HepG2 (cell line): ENCODE data around the gene EFL1. TPM values are rescaled to one million over a fixed set of nuclear protein-coding genes. Genes with fewer than 3 reads are reported as not detected.
"Not testable (repeated sequence)": the region's sequence is repeated elsewhere in the genome, so short reads cannot be mapped to it uniquely, and the experiment has no call there.

Source experiments
- ATAC-seq: fragments of 200-7000 bp; cut with Tn5 transposase; 3 replicates; pipeline ENCODE4 v1.9.1; 2020; ENCODE audit warnings: mild to moderate bottlenecking, moderate library complexity
- BruUV-seq: library from RNA; stranded (reverse); fragments of 400-500 nt; replicated peaks from 2 replicates; lab custom pipeline; 2021; lab: Mats Ljungman, UMichigan
- CTCF ChIA-PET: fragments of 300-600 bp; formaldehyde crosslinking; extraction: SDS; loops from one replicate; lab custom pipeline; 2021; ENCODE audit warnings: low total read pairs, inconsistent platforms, low intra/inter-chr PET ratio; lab: Yijun Ruan, JAX
- POLR2A ChIA-PET: fragments of 350-600 bp; sonication (Branson Sonifier 250); formaldehyde crosslinking; loops from one replicate; lab custom pipeline; 2020; ENCODE audit warnings: antibody characterized with exemption, inconsistent platforms; lab: Yijun Ruan, JAX
- DNase-seq: peaks from one replicate; pipeline ENCODE4 v3.0.0-alpha.2; 2015; ENCODE audit warnings: low spot score
- FAIRE-seq: peaks from 3 replicates; lab custom pipeline; 2011; peaks lifted over from hg19 to GRCh38; lab: Jason Lieb, UNC
- H2AFZ ChIP-seq: one replicate; pipeline ENCODE4 v1.6.1; 2011; ENCODE audit warnings: low read length, inconsistent platforms
- H3K27ac ChIP-seq: fragments of 300-600 bp; 3 replicates; pipeline ENCODE4 v1.8.0; 2011; ENCODE audit warnings: mixed run types, mild to moderate bottlenecking, mixed read lengths, low read length, inconsistent platforms; ENCODE audit not compliant: insufficient read depth; ENCODE audit errors: extremely low read length
- H3K27me3 ChIP-seq, 2 experiments: fragments of 200-600 bp in 1 of 2; 2 replicates in 1 of 2; 3 replicates in 1 of 2; pipeline versions ENCODE4 v1.6.0 to v1.8.0; 2011; ENCODE audit warnings: low read length in 2 of 2, mild to moderate bottlenecking in 2 of 2, moderate library complexity in 2 of 2, inconsistent platforms in 1 of 2; ENCODE audit not compliant: insufficient read depth in 2 of 2, control insufficient read depth in 1 of 2
- H3K36me3 ChIP-seq, 2 experiments: fragments of 200-600 bp in 1 of 2; replicated peaks in 1 of 2; 2 replicates in 1 of 2; 3 replicates in 1 of 2; pipeline versions ENCODE4 v1.5.1 to v1.8.0; 2011; ENCODE audit warnings: low read length in 2 of 2, inconsistent platforms in 1 of 2; ENCODE audit not compliant: insufficient read depth in 2 of 2, control insufficient read depth in 1 of 2
- H3K4me1 ChIP-seq: 2 replicates; pipeline ENCODE4 v1.5.1; 2012; ENCODE audit warnings: low read length, inconsistent platforms; ENCODE audit not compliant: insufficient read depth
- H3K4me2 ChIP-seq: 2 replicates; pipeline ENCODE4 v1.6.0; 2011; ENCODE audit warnings: low read depth, low read length, inconsistent platforms
- H3K4me3 ChIP-seq, 3 experiments: fragments of 200-600 bp in 1 of 3; sonication (generic), shearing (Covaris generic) in 1 of 3; replicated peaks in 1 of 3; 2 replicates each; pipeline ENCODE4 v1.5.1; 2011 to 2016; ENCODE audit warnings: low read length in 3 of 3, inconsistent platforms in 2 of 3, low read depth in 2 of 3, mild to moderate bottlenecking in 2 of 3, control low read depth in 1 of 3, mixed read lengths in 1 of 3; ENCODE audit not compliant: insufficient read depth in 1 of 3
- H3K79me2 ChIP-seq: one replicate; pipeline ENCODE4 v1.6.1; 2011; ENCODE audit warnings: low read length, inconsistent platforms; ENCODE audit not compliant: insufficient read depth
- H3K9ac ChIP-seq: 2 replicates; pipeline ENCODE4 v1.6.0; 2011; ENCODE audit warnings: mild to moderate bottlenecking, low read depth, low read length, inconsistent platforms; ENCODE audit not compliant: insufficient read depth
- H3K9me3 ChIP-seq: 2 replicates; pipeline ENCODE4 v1.5.1; 2012; ENCODE audit warnings: mild to moderate bottlenecking, low read length
- H4K20me1 ChIP-seq: 2 replicates; pipeline ENCODE4 v1.6.0; 2011; ENCODE audit warnings: inconsistent platforms, mild to moderate bottlenecking, low read length, moderate library complexity; ENCODE audit not compliant: insufficient read depth
- CCDC6 ChIP-seq: sonication (generic); formaldehyde crosslinking; IDR thresholded peaks from 2 replicates; pipeline ENCODE4 v1.8.1; 2022; ENCODE audit warnings: mild to moderate bottlenecking, missing genetic modification reagents, moderate library complexity
- JUNB ChIP-seq: sonication (generic); formaldehyde crosslinking; IDR thresholded peaks from 2 replicates; pipeline ENCODE4 v1.8.0; 2022; ENCODE audit warnings: missing genetic modification reagents, mild to moderate bottlenecking, borderline replicate concordance
- KDM2A ChIP-seq: sonication (generic); formaldehyde crosslinking; IDR thresholded peaks from 2 replicates; pipeline ENCODE4 v1.4.0; 2020; ENCODE audit warnings: low read depth, missing genetic modification reagents, borderline replicate concordance
- MTF2 ChIP-seq: sonication (generic); formaldehyde crosslinking; IDR thresholded peaks from 2 replicates; pipeline ENCODE4 v1.5.0; 2020; ENCODE audit warnings: missing genetic modification reagents, borderline replicate concordance
- PRPF4 ChIP-seq: fragments of 200-400 bp; formaldehyde crosslinking; IDR thresholded peaks from 2 replicates; pipeline ENCODE4 v1.6.1; 2016; ENCODE audit warnings: low read length, low read depth; ENCODE audit not compliant: poor library complexity, severe bottlenecking
- U2AF1 ChIP-seq: fragments of 200-400 bp; formaldehyde crosslinking; optimal IDR thresholded peaks from 2 replicates; pipeline ENCODE3; 2017; ENCODE audit warnings: mild to moderate bottlenecking, low read depth, low read length
- ZFP37 ChIP-seq: sonication (generic); formaldehyde crosslinking; IDR thresholded peaks from 2 replicates; pipeline ENCODE4 v1.4.0; 2020; ENCODE audit warnings: missing genetic modification reagents, borderline replicate concordance
- ZNF761 ChIP-seq: sonication (generic); formaldehyde crosslinking; conservative IDR thresholded peaks from 2 replicates; pipeline ENCODE4 v1.4.0; 2020; ENCODE audit warnings: mild to moderate bottlenecking, missing genetic modification reagents
- ZNF788 ChIP-seq: sonication (generic); formaldehyde crosslinking; IDR thresholded peaks from 2 replicates; pipeline ENCODE4 v1.5.0; 2020; ENCODE audit warnings: mild to moderate bottlenecking, missing genetic modification reagents, borderline replicate concordance
- ZNF883 ChIP-seq: sonication (generic); formaldehyde crosslinking; IDR thresholded peaks from 2 replicates; pipeline ENCODE4 v1.5.1; 2020; ENCODE audit warnings: mild to moderate bottlenecking, missing genetic modification reagents; ENCODE audit errors: not compliant biosample characterization
- WGBS: methylation state at CpG from one replicate; pipeline ENCODE4 v1.1.6; 2017; ENCODE audit warnings: low lambda C conversion rate; 5-methylcytosine and 5-hydroxymethylcytosine counted together
- in situ Hi-C: cut with HindIII; loops from 2 replicates; pipeline ENCODE4 v1.10.0; 2017; ENCODE audit warnings: low pct_unique_long_range_greater_than_20kb; ENCODE audit not compliant: extremely low pct_ligation_motif_present
- intact Hi-C: fragments of 100-400 bp; cut with micrococcal nuclease; formaldehyde crosslinking; loops from one replicate; pipeline ENCODE4 v1.10.0; 2022; ENCODE audit not compliant: unreplicated experiment
- polyA plus RNA-seq, 8 experiments: library from polyadenylated mRNA; depleted of rRNA in 3 of 8; stranded (reverse) in 7 of 8; unstranded in 1 of 8; fragments of >200 nt; fragmentation: Illumina TruSeq in 4 of 8; extraction: Trizol in 4 of 8; gene quantifications; 2 replicates each; pipeline versions ENCODE4 v1.2.1 to v1.2.3, GENCODE V29; 2011 to 2016; ENCODE audit warnings: low read depth in 4 of 8, missing spikeins in 1 of 8, mixed read lengths in 1 of 8; ENCODE audit not compliant: insufficient read depth in 1 of 8
- total RNA-seq, 5 experiments: library from RNA; depleted of rRNA; stranded (reverse); fragments of >200 nt; fragmentation: Illumina TruSeq; extraction: Trizol; gene quantifications; 2 replicates each; pipeline ENCODE4 v1.2.3, GENCODE V29; 2016; ENCODE audit warnings: low read depth in 1 of 5
- TF ChIP-seq, protein P1 (sequence below): IDR thresholded peaks from 2 replicates; pipeline ENCODE4 v1.4.0; 2020; ENCODE audit warnings: mild to moderate bottlenecking, missing genetic modification reagents

The EFL1 gene
- total and polyA plus RNA-seq, 2 of the 13 experiments (the other 11 are each of a cell fraction or from before 2014, with no cell fraction given) = 6.4 to 12.0 TPM

DNA sequence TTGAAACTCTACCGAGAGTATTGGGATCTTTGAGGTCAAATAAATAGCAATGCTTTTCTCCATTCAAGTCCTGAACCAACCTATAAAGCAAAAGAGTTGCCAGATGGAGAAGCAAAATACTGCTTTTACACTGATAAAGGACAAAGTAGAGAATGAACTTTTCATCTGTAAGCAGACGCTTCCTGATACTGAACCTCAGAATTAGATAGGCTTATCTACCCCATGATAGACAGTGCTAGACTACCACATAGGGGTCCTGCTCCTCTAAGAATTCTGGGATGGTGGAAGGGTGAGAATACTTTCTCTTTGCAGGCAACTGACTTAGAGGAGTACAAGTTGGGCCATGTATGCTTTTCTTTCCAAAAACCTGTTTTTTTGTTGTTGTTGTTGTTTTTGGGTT, 9.6 kb upstream of the EFL1 start:
- Histone ChIP-seq H3K27me3 (peaks cover 1 to 22% of the 10 kb centered on the region in 2 experiments; a peak in 2 of 5 replicates), H2AFZ (no peak overlapping the region), H3K79me2 (no peaks in the 10 kb centered on the region), H3K4me3 (no peak overlapping the region), H3K4me1 (no peaks in the 10 kb centered on the region), H4K20me1 (no peaks in the 10 kb centered on the region), H3K36me3 (no peaks in the 10 kb centered on the region), H3K9me3 (no peaks in the 10 kb centered on the region), H3K9ac (no peak overlapping the region)
- ATAC-seq (no peak), FAIRE-seq (no peak), DNase-seq (no peak)
- no TSS peak for BruUV-seq
- CTCF ChIA-PET = no interaction called here
- WGBS = 23% methylated on average over 2 of the region's 2 CpGs
- in situ Hi-C loops (no loop called here), intact Hi-C loops (no loop called here)
- no peak for TF ChIP-seq ZNF883 (CRISPR knock-in tag)
- no peak for TF ChIP-seq JUNB (CRISPR knock-in tag)
- no peak for TF ChIP-seq MTF2
- TF ChIP-seq, protein P1, sequence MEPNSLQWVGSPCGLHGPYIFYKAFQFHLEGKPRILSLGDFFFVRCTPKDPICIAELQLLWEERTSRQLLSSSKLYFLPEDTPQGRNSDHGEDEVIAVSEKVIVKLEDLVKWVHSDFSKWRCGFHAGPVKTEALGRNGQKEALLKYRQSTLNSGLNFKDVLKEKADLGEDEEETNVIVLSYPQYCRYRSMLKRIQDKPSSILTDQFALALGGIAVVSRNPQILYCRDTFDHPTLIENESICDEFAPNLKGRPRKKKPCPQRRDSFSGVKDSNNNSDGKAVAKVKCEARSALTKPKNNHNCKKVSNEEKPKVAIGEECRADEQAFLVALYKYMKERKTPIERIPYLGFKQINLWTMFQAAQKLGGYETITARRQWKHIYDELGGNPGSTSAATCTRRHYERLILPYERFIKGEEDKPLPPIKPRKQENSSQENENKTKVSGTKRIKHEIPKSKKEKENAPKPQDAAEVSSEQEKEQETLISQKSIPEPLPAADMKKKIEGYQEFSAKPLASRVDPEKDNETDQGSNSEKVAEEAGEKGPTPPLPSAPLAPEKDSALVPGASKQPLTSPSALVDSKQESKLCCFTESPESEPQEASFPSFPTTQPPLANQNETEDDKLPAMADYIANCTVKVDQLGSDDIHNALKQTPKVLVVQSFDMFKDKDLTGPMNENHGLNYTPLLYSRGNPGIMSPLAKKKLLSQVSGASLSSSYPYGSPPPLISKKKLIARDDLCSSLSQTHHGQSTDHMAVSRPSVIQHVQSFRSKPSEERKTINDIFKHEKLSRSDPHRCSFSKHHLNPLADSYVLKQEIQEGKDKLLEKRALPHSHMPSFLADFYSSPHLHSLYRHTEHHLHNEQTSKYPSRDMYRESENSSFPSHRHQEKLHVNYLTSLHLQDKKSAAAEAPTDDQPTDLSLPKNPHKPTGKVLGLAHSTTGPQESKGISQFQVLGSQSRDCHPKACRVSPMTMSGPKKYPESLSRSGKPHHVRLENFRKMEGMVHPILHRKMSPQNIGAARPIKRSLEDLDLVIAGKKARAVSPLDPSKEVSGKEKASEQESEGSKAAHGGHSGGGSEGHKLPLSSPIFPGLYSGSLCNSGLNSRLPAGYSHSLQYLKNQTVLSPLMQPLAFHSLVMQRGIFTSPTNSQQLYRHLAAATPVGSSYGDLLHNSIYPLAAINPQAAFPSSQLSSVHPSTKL = no peak
- TF ChIP-seq ZNF788 = no peak
- TF ChIP-seq KDM2A (CRISPR knock-in tag) = no peak
- TF ChIP-seq PRPF4 = no peak
- TF ChIP-seq CCDC6 (CRISPR knock-in tag) = no peak
- no peak for TF ChIP-seq ZFP37
- TF ChIP-seq U2AF1 = no peak
- no peak for TF ChIP-seq ZNF761
- TF ChIP-seq, all 625 proteins: peak for 0
- Histone ChIP-seq H3K4me2 (no peak overlapping the region), H3K27ac (no peak overlapping the region)
- POLR2A ChIA-PET = no interaction called here

DNA sequence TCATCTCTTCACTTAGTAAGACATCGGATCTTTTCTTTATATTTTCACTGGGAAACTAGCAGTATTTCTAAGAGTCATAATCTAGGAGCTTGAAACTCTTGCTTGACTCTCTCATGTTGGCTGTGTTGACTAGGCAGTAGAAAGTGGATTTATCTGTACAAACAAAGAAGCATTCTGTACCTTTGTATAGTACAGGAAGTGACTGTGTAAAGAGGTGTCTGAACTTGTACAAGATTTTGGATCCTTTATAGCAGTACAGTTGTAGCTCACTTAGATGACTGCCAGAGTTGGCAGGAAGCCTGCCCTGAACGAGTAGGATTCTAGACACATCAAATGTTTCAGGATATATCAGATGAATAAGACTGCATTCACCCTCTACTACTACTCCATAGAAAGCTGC, 5.9 kb upstream of the EFL1 start:
- H3K79me2 ChIP-seq, H3K4me1 ChIP-seq, FAIRE-seq, H3K27ac ChIP-seq, H3K4me2 ChIP-seq, POLR2A ChIA-PET, H3K9ac ChIP-seq, H3K4me3 ChIP-seq, in situ Hi-C loops, H4K20me1 ChIP-seq, BruUV-seq, H3K36me3 ChIP-seq, intact Hi-C loops, H2AFZ ChIP-seq, CTCF ChIA-PET, H3K9me3 ChIP-seq: not testable (repeated sequence)
- peak; percentile 40; the same call in 2 of the 3 replicates for ATAC-seq
- WGBS = 24% methylated on average over 2 of the region's 2 CpGs
- peaks cover 1 to 22% of the 10 kb centered on the region in 2 experiments; a peak in 3 of 5 replicates for H3K27me3 ChIP-seq
- DNase-seq = peak; percentile 3
